D721Med (cell line): Measurements from ENCODE around the gene DRICH1.
"Not testable (repeated sequence)": the region's sequence is repeated elsewhere in the genome, so short reads cannot be mapped to it uniquely, and the experiment has no call there.

Experiments
- DNase-seq: peaks from one replicate; pipeline ENCODE4 v3.0.0; 2011; ENCODE audit warnings: low spot score; ENCODE audit not compliant: insufficient read length
- FAIRE-seq: peaks from 2 replicates; lab custom pipeline; 2011; peaks lifted over from hg19 to GRCh38; lab: Jason Lieb, UNC
- TF ChIP-seq, protein P1 (sequence below): IDR thresholded peaks from 2 replicates; pipeline ENCODE4 v1.5.1; 2012; ENCODE audit warnings: mild to moderate bottlenecking, control low read depth; ENCODE audit not compliant: insufficient read depth; ENCODE audit errors: missing control alignments

The DRICH1 gene

DNA sequence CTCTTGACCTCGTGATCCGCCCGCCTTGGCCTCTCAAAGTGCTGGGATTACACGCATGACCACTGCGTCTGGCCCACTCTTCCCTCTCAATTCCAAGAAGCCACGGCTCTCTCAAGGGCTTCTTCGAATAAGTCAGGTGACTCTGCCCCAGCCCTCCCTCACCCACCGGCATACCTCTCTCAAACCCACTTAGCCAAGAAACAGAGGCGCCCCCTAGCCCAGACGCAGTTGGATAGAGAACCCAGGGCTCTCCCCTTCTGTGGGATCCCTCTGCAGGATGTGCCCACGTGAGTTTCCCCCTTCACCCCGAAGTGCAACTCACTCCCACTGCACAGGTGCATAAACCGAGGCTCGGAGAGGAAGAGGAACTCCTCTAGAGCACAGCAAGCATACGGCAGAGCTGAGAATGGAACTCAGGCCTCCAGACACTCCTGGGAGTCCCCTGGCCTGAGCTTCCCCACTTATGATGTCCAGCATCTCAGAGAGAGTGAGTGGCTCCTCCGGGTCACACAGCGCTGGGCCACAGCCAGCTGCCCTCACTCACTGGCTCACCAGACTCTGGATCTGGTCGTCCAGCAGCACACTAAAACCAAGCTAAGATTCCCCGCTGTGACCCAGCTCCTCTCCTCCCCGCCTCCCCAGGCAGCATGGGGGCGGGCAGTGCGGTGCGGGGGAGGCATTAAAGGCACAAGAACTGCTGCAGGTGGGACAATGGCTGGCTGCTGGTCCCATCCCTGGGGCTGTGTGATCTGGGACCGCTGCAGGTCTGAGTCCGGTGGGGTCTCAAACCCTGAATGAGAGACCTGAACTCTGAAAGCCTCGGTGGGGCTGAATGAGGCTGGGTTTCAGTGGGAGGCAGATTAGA is 41.9 kb upstream of the DRICH1 start:
- DNase-seq (no peak), FAIRE-seq (no peak)
- TF ChIP-seq, protein P1, sequence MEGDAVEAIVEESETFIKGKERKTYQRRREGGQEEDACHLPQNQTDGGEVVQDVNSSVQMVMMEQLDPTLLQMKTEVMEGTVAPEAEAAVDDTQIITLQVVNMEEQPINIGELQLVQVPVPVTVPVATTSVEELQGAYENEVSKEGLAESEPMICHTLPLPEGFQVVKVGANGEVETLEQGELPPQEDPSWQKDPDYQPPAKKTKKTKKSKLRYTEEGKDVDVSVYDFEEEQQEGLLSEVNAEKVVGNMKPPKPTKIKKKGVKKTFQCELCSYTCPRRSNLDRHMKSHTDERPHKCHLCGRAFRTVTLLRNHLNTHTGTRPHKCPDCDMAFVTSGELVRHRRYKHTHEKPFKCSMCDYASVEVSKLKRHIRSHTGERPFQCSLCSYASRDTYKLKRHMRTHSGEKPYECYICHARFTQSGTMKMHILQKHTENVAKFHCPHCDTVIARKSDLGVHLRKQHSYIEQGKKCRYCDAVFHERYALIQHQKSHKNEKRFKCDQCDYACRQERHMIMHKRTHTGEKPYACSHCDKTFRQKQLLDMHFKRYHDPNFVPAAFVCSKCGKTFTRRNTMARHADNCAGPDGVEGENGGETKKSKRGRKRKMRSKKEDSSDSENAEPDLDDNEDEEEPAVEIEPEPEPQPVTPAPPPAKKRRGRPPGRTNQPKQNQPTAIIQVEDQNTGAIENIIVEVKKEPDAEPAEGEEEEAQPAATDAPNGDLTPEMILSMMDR: no peak

DNA sequence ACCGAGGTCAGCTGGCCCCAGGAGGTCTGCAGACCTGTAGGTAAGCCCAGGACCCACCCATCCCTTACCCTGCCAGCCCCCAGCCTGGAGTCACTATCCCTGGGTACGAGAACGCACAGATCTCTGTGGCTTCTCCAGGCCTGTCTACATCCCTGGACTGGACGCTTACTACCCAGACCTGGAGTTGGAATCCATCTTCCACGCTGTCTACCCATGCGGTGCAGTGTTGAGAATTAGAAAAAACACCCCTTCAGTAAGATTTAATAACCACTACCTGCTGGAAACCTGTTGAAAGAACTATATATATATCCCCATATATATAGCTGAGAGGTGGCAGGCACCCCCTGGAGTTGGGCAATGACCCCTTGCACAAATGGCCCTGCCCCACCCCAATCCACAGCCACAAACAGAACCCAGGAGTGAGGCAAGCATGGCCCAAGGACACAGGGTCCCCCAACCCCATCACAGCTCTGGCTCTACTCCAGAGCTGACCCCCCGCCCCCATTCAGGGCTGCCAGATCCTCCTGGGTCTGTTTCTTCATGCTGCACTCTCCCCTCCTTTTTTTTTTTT is 41.0 kb upstream of the DRICH1 start:
- no peak for FAIRE-seq
- TF ChIP-seq, protein P1: no peak
- DNase-seq: no peak

DNA sequence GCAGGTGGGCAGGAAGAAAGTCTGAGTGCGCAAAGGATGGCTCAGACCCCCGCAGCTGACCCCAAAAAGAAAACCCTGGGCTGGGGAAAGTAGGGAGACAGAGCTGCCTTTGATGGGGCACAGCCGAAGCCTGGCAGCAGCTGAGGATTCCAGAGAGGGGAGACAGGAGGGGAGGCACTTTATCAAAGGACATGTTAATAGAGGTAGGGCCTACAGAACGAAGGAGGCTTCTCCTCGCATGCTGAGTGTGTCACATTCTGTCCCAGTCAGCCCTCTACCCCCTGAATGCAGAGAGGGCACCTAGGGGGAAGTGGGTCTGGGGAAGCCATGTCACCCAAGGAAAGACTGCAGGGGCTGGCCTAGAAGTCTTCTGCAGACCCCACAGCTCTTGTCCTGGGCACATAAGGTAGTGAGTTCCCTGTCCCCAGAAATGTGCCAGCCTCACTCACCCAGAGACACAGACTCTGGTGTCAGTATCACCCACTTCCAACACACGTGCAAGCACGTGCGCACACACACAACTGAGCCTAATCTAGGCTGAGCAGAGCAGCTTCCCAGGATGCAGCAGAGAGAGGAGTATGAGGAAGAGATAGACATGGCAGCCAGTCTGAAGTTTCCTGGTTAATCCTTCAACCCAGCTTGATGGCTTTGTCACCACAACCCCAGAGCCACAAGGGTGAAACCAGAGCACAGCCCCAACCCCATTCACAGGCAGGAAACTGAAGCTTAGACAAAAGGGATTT is 40.4 kb upstream of the DRICH1 start:
- FAIRE-seq, DNase-seq: not testable (repeated sequence)

DNA sequence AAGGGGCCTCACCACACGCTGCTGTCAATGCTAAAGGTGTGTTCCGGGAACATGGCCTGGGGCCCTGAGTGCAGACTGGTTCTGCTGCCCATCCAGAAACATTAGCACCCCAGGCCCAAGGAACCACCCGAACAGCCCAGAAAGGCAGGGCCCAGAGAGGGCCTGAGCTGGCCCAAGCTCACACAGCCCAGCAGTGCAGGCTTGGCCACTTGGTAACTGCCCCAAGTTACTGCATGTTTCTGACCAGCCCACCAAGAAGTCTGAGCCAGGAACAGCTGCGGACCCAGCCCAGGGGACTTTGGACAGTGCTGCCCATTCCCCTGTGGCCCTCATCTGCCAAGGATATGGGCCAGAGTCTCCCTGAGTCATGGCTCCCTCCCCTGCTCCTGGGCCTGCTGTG is 39.3 kb upstream of the DRICH1 start:
- FAIRE-seq, DNase-seq: not testable (repeated sequence)

DNA sequence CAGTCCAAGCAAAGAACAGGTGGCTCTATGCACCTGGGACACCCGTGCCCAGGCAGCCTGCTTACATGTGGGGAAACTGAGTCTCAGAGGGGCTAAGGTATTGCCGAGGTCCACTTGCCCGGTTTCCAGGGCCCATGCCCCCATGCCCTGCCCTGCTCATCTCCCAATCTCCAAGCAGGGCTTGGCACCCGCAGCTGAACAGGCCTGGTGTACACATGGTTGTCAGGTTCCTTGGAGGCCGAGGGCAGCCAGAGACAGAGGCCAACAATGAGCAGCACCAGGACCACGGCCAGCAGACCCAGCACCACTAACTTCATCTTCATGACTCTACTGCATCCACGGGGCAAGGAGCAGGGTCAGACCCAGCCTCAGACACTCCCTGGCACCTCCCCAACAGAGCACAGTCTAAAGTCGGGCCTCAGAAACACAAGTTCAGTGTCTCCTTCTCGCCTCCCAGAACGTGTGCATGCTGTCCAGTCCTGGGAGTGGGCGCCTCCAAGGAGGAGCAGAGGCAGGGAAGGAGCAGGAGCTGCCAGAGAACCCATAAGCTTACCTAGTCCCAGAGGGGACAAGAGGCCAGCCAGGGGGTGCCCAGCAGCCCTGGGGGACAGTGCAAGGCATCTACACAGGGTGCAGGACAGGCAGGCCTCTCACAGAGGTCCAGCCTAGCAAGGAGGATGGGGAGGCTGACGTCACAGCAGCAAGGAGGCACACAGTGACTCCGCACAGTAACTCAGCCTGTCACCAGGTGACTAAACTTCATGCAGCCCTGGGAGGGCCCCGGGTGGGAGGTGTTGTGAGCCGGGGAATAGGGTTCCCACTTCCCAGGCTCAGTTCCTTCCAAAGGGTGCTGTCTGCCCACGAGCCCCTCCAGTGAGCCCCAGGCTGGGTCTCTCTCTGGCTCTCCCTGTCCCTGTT is 38.5 kb upstream of the DRICH1 start:
- TF ChIP-seq, protein P1: no peak
- no peak for DNase-seq
- no peak for FAIRE-seq

DNA sequence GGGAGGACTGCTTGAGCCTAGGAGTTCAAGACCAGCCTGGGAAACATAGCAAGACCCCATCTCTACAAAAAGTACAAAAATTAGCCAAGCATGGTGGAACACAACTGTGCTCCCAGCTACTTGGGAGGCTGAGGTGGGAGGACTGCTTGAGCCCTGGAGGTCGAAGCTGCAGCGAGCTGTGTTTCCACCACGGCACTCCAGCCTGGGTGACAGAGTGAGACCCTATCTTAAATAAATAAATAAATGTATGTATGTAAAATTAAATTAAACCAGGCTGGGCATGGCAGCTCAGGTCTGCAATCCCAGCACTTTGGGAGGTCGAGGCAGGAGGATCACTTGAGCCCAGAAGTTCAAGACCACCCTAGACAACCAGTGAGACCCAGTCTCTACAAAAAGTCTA is 28.3 kb upstream of the DRICH1 start:
- DNase-seq, FAIRE-seq: not testable (repeated sequence)

DNA sequence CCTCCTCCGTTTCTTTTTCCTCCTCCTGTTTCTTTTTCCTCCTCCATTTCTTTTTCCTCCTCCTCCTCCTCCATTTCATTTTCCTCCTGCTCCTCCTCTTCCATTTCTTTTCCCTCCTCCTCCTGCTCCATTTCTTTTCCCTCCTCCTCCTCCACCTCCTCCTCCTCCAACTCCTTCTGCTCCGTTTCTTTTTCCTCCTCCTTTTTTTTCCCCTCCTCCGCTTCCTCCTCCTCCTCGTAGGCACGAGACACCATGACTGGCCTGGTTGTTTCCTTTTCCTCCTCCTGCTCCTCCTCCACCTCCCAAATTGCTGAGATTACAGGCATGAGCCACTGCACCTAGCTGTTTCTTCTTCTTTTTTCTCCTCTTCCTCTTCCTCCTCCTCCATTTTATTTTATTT is 25.6 kb upstream of the DRICH1 start:
- DNase-seq: no peak
- no peak for FAIRE-seq
- TF ChIP-seq, protein P1: no peak

DNA sequence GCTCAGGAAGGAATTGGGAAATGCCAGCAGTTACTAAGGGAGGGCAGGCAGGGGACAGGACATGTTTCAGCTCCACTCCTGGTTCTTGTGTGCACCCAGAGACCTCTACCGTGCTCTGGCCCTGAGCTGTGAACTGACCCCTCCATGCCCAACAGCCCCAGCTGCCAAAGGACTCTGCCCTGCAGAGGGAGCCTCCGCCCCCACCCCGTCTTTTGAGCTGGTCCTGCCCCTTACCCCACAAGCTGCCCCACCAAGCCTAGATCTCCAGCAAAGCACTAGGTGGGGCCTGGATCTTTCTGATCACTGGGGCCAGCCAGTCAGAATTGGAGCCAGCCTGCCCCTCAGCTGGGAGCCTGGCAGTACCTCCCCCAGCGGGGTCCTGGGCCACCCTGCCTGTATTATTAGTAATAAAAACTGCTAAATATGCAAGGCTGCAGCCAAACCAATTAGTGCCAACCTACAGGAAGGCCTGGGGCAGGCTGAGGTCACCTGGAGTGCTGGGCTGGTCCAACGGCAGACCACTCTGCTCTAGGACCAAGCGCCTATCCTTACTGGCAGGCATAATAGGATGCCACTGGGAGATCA is 23.9 kb upstream of the DRICH1 start:
- TF ChIP-seq, protein P1: no peak
- DNase-seq (no peak), FAIRE-seq (no peak)
